Breast epithelium (tissue), 3 donors: ENCODE results near the gene NUP205.
"Not testable (repeated sequence)": the region's sequence is repeated elsewhere in the genome, so short reads cannot be mapped to it uniquely, and the experiment has no call there.

Experiments used
- CTCF ChIP-seq, 3 donors: fragments of 450-650 bp; IDR thresholded peaks; one replicate each; pipeline ENCODE4 v1.5.1; 2016 to 2017; ENCODE audit warnings: antibody characterized with exemption in 3 of 3, mild to moderate bottlenecking in 3 of 3, moderate library complexity in 3 of 3
- POLR2A ChIP-seq: fragments of 450-650 bp; IDR thresholded peaks from one replicate; pipeline ENCODE4 v1.6.1; 2016; ENCODE audit warnings: antibody characterized with exemption, mild to moderate bottlenecking, moderate library complexity
- POLR2AphosphoS5 ChIP-seq, 3 donors: sonication (generic); formaldehyde crosslinking; IDR thresholded peaks; one replicate each; pipeline ENCODE4 v1.6.1; 2017; ENCODE audit warnings: antibody characterized with exemption in 3 of 3

- not testable (repeated sequence) for TF ChIP-seq CTCF (IDR thresholded peaks at IDR 0.05); POLR2A; POLR2AphosphoS5 (IDR thresholded peaks at IDR 0.05)
Observed at GRCh38 chr7:135668852-135669395, 111.2 kb downstream of the NUP205 start.
